Measurements from ENCODE around the gene CLMP.

GRCh38 chr11:123041185-123041584, 153.9 kb downstream of the CLMP start:
- TF ChIP-seq CTCF (IDR thresholded peaks at IDR 0.05; ENCODE audit: low read depth, low read length, poor library complexity, severe bottlenecking), result no peak
- no peak for TF ChIP-seq EZH2phosphoT487 (IDR thresholded peaks at IDR 0.05; ENCODE audit: borderline replicate concordance, low read length)
